ENCODE data around the gene FAM193A.
"Not testable (repeated sequence)": the region's sequence is repeated elsewhere in the genome, so short reads cannot be mapped to it uniquely, and the experiment has no call there.

The FAM193A gene

DNA sequence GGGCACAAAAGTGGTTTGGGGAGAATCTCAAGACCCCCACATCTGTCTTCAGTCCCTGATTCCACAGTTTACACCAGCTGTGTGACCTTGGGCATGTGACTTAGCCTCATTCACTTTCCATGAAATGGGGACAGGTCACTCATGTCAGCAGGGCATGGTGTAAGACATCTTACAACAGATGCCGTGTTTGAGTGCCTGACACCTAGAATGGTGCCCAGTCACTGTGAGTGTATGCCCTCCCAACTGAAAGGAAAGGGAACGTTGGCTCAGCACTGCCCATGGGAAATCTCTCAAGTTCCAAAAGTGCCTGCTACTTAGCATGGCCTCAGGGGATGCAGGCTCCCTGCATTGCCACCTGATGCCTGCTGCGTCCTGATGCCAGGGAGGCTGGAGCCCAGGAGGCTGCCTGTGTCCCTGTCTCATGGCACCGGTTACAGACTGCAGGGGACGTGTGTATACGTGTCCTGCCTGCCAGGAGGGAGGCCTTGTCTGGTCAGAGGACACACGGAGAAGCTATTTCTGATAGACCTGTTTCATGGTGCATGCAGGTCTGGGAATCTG, 35.3 kb upstream of the FAM193A start:
- Histone ChIP-seq H3K27me3 (ENCODE audit: insufficient read depth, low read length) (no peaks in the 10 kb centered on the region), H3K4me1 (ENCODE audit: control insufficient read depth, insufficient read depth, low read length, unreplicated experiment) (no peaks in the 10 kb centered on the region), H3K27ac (ENCODE audit: low read depth, low read length) (no peak overlapping the region), H3K79me2 (ENCODE audit: control insufficient read depth, insufficient read depth, low read length, unreplicated experiment) (peaks cover 57% of the 10 kb centered on the region), H3K4me3 (ENCODE audit: low read depth, low read length) (no peak overlapping the region), H3K36me3 (ENCODE audit: insufficient read depth, low read length) (peaks cover 16% of the 10 kb centered on the region), H2AFZ (ENCODE audit: low read length, unreplicated experiment) (no peak overlapping the region)

DNA sequence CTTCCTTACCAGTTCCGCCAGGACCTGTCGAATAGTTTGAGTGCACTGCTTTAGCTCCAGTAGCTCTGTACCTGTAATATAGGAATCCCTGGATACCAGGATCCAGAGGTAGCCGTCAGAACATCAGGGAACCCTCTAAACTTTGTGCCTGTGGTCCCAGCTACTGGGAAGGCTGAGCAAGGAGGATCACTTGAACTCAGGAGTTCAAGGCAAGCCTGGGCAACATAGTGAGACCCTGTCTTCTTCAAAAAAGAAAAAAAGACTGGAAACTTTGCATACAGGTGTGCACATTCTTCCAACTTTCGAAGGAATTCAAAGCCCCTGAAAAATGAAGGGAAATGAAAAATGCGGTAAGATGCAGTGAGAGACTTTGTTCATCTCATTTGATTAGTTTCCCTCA, 32.6 kb upstream of the FAM193A start:
- Histone ChIP-seq H3K4me3 (ENCODE audit: low read depth, low read length) (no peak overlapping the region), H3K4me1 (ENCODE audit: control insufficient read depth, insufficient read depth, low read length, unreplicated experiment) (no peaks in the 10 kb centered on the region), H3K27me3 (ENCODE audit: insufficient read depth, low read length) (no peaks in the 10 kb centered on the region), H3K79me2 (ENCODE audit: control insufficient read depth, insufficient read depth, low read length, unreplicated experiment) (peaks cover 56% of the 10 kb centered on the region), H3K27ac (ENCODE audit: low read depth, low read length) (no peak overlapping the region), H2AFZ (ENCODE audit: low read length, unreplicated experiment) (no peak overlapping the region), H3K36me3 (ENCODE audit: insufficient read depth, low read length) (peaks cover 16% of the 10 kb centered on the region)

DNA sequence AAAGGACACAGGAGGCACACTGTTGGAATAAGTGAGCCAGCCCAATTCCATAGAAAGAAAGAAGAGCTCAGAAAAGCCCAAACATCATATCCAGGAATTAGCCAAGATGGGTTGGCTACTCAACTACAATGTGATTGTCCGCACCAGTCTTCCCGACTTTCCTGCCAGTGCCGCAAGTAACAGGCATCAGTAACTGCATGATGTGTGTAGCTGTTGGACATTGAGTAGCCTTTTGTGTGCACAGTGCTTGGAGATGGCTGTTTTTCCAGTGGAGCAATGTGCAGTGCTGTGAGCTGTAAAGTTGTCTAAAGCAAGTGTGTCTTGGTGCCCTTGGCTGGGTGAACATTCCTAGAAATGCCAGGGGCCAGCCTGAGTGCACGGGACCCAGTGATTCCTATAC, 29.2 kb upstream of the FAM193A start:
- H3K4me1 ChIP-seq (ENCODE audit: control insufficient read depth, insufficient read depth, low read length, unreplicated experiment): no peaks in the 10 kb centered on the region
- no peak overlapping the region for H3K4me3 ChIP-seq (ENCODE audit: low read depth, low read length)
- no peaks in the 10 kb centered on the region for H3K27me3 ChIP-seq (ENCODE audit: insufficient read depth, low read length)
- peaks cover 30% of the 10 kb centered on the region for H3K79me2 ChIP-seq (ENCODE audit: control insufficient read depth, insufficient read depth, low read length, unreplicated experiment)
- peaks cover 11% of the 10 kb centered on the region; the same call in 1 of the 2 replicates for H3K36me3 ChIP-seq (ENCODE audit: insufficient read depth, low read length)
- H2AFZ ChIP-seq (ENCODE audit: low read length, unreplicated experiment): no peak overlapping the region
- no peak overlapping the region for H3K27ac ChIP-seq (ENCODE audit: low read depth, low read length)

DNA sequence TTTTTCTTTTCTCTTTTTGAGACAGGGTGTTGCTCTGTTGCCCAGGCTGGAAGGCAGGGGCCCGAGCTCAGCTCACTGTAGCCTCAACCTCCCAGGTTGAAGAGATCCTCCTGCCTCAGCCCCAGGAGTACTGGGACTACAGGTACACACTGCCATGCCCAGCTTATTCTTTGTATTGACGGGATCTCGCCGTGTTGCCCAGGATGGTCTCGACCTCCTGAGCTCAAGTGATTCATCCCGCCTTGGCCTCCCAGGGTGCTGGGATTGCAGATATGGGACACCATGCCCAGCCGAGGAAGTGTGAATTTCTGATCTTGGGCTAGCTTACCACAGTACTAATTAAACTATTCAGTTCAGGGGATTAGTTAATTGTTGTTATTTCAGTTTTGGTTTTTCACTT, 28.6 kb upstream of the FAM193A start:
- no peaks in the 10 kb centered on the region for H3K27me3 ChIP-seq (ENCODE audit: insufficient read depth, low read length)
- no peak overlapping the region for H2AFZ ChIP-seq (ENCODE audit: low read length, unreplicated experiment)
- H3K27ac ChIP-seq (ENCODE audit: low read depth, low read length): no peak overlapping the region
- H3K4me3 ChIP-seq (ENCODE audit: low read depth, low read length): no peak overlapping the region
- peaks cover 13% of the 10 kb centered on the region; the same call in 1 of the 2 replicates for H3K36me3 ChIP-seq (ENCODE audit: insufficient read depth, low read length)
- peaks cover 30% of the 10 kb centered on the region for H3K79me2 ChIP-seq (ENCODE audit: control insufficient read depth, insufficient read depth, low read length, unreplicated experiment)
- no peaks in the 10 kb centered on the region for H3K4me1 ChIP-seq (ENCODE audit: control insufficient read depth, insufficient read depth, low read length, unreplicated experiment)

- Histone ChIP-seq H3K79me2 (ENCODE audit: control insufficient read depth, insufficient read depth, low read length, unreplicated experiment) (peaks cover 15% of the 10 kb centered on the region), H3K4me1 (ENCODE audit: control insufficient read depth, insufficient read depth, low read length, unreplicated experiment) (no peaks in the 10 kb centered on the region), H3K27ac (ENCODE audit: low read depth, low read length) (no peak overlapping the region), H3K36me3 (ENCODE audit: insufficient read depth, low read length) (peaks cover 15% of the 10 kb centered on the region; the same call in 1 of the 2 replicates), H2AFZ (ENCODE audit: low read length, unreplicated experiment) (no peak overlapping the region), H3K27me3 (ENCODE audit: insufficient read depth, low read length) (no peaks in the 10 kb centered on the region), H3K4me3 (ENCODE audit: low read depth, low read length) (no peak overlapping the region)
These were observed 25.8 kb upstream of the FAM193A start for GRCh38 chr4:2510351-2511259.

- H3K27ac ChIP-seq (ENCODE audit: low read depth, low read length): no peak overlapping the region
- H3K27me3 ChIP-seq (ENCODE audit: insufficient read depth, low read length): no peaks in the 10 kb centered on the region
- peaks cover 23% of the 10 kb centered on the region; the same call in 1 of the 2 replicates for H3K36me3 ChIP-seq (ENCODE audit: insufficient read depth, low read length)
- no peak overlapping the region for H2AFZ ChIP-seq (ENCODE audit: low read length, unreplicated experiment)
- no peak overlapping the region for H3K4me3 ChIP-seq (ENCODE audit: low read depth, low read length)
- no peaks in the 10 kb centered on the region for H3K4me1 ChIP-seq (ENCODE audit: control insufficient read depth, insufficient read depth, low read length, unreplicated experiment)
- peaks cover 7% of the 10 kb centered on the region for H3K79me2 ChIP-seq (ENCODE audit: control insufficient read depth, insufficient read depth, low read length, unreplicated experiment)
These were observed 24.8 kb upstream of the FAM193A start for GRCh38 chr4:2511645-2512131.

GRCh38 chr4:2512396-2513135, 23.9 kb upstream of the FAM193A start:
- Histone ChIP-seq H3K79me2 (ENCODE audit: control insufficient read depth, insufficient read depth, low read length, unreplicated experiment) (peaks cover 3% of the 10 kb centered on the region), H3K4me3 (ENCODE audit: low read depth, low read length) (no peak overlapping the region), H3K4me1 (ENCODE audit: control insufficient read depth, insufficient read depth, low read length, unreplicated experiment) (no peaks in the 10 kb centered on the region), H3K36me3 (ENCODE audit: insufficient read depth, low read length) (peaks cover 23% of the 10 kb centered on the region; the same call in 1 of the 2 replicates), H3K27me3 (ENCODE audit: insufficient read depth, low read length) (no peaks in the 10 kb centered on the region), H2AFZ (ENCODE audit: low read length, unreplicated experiment) (no peak overlapping the region), H3K27ac (ENCODE audit: low read depth, low read length) (no peak overlapping the region)

GRCh38 chr4:2514193-2514592, 22.3 kb upstream of the FAM193A start:
- H3K4me3 ChIP-seq (ENCODE audit: low read depth, low read length); H3K27me3 ChIP-seq (ENCODE audit: insufficient read depth, low read length); H3K4me1 ChIP-seq (ENCODE audit: control insufficient read depth, insufficient read depth, low read length, unreplicated experiment); H3K79me2 ChIP-seq (ENCODE audit: control insufficient read depth, insufficient read depth, low read length, unreplicated experiment); H2AFZ ChIP-seq (ENCODE audit: low read length, unreplicated experiment); H3K27ac ChIP-seq (ENCODE audit: low read depth, low read length): not testable (repeated sequence)
- peaks cover 23% of the 10 kb centered on the region; the same call in 1 of the 2 replicates for H3K36me3 ChIP-seq (ENCODE audit: insufficient read depth, low read length)

DNA sequence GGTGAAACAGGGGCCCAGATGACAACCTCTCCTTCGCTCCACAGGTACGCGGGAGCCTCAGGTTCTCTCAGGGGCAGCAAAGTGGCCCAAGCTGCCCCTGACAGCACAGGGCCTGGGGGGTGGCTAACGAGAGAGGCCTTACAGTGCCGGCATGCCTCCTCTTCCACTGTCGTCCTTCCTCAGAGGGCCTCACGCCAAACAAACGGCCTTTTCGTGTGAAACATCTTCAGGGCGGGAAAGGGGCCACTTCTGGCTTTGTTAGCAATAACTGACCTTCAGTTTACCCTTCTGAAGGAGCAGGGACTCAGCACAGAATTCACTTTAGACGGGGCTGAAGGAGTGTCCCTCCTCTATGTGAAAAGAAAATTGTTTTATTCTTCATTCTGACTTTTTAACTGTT, 21.5 kb upstream of the FAM193A start:
- H3K27me3 ChIP-seq (ENCODE audit: insufficient read depth, low read length); H3K79me2 ChIP-seq (ENCODE audit: control insufficient read depth, insufficient read depth, low read length, unreplicated experiment); H2AFZ ChIP-seq (ENCODE audit: low read length, unreplicated experiment); H3K4me3 ChIP-seq (ENCODE audit: low read depth, low read length); H3K4me1 ChIP-seq (ENCODE audit: control insufficient read depth, insufficient read depth, low read length, unreplicated experiment); H3K27ac ChIP-seq (ENCODE audit: low read depth, low read length): not testable (repeated sequence)
- peaks cover 18% of the 10 kb centered on the region; the same call in 1 of the 2 replicates for H3K36me3 ChIP-seq (ENCODE audit: insufficient read depth, low read length)

DNA sequence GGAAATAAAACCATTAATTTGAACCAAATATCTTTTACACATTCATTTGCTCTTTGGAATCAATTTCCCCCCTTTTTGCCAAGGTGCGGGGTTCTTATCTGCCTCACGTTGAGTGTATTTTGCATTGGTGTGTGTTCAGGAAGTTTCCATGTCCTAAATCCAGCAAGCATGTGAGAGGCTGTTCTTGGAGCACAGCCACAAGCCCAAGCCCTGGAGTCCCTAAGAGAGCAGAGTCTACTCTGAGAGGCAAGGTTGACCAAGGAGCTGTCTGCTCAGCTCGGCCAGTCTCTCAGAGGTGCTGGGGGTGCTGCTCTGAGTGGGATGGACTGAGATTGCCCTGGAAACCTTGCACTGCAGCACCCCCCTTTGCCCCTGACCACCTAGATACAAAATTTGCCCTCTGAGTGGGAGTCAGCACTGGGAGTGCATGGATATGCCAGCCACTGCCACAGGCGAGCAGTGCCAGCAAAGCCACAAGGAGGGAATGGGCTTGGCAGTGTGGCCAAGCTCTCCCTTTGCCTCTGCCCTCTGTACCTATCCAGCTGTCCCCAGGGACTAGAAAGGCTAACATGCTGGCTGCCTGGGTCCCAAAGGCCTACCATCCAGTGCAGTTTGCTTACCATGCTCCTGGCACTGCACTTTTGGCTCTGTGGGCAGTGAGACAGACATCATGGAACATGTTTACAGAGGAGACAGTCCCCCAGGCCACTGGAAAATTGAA, 20.5 kb upstream of the FAM193A start:
- no peaks in the 10 kb centered on the region for H3K4me1 ChIP-seq (ENCODE audit: control insufficient read depth, insufficient read depth, low read length, unreplicated experiment)
- H2AFZ ChIP-seq (ENCODE audit: low read length, unreplicated experiment): no peak overlapping the region
- H3K27ac ChIP-seq (ENCODE audit: low read depth, low read length): no peak overlapping the region
- no peaks in the 10 kb centered on the region for H3K27me3 ChIP-seq (ENCODE audit: insufficient read depth, low read length)
- peaks cover 12% of the 10 kb centered on the region; the same call in 1 of the 2 replicates for H3K36me3 ChIP-seq (ENCODE audit: insufficient read depth, low read length)
- H3K79me2 ChIP-seq (ENCODE audit: control insufficient read depth, insufficient read depth, low read length, unreplicated experiment): no peaks in the 10 kb centered on the region
- H3K4me3 ChIP-seq (ENCODE audit: low read depth, low read length): no peak overlapping the region

Data from ACC112 (cell line).